ENCODE measurements around the gene CD44.

- TF ChIP-seq POLR2A (IDR thresholded peaks at IDR 0.05) (no peak), CTCF (IDR thresholded peaks at IDR 0.05) (no peak)
Observed at GRCh38 chr11:35106595-35106994, 32.4 kb upstream of the CD44 start.

Data from uterus (tissue), 2 donors.